Breast epithelium (tissue), 3 donors: ENCODE results near the gene OR10J1.

Experiments used
- CTCF ChIP-seq, 3 donors: fragments of 450-650 bp; IDR thresholded peaks; one replicate each; pipeline ENCODE4 v1.5.1; 2016 to 2017; ENCODE audit warnings: antibody characterized with exemption in 3 of 3, mild to moderate bottlenecking in 3 of 3, moderate library complexity in 3 of 3
- POLR2A ChIP-seq: fragments of 450-650 bp; IDR thresholded peaks from one replicate; pipeline ENCODE4 v1.6.1; 2016; ENCODE audit warnings: antibody characterized with exemption, mild to moderate bottlenecking, moderate library complexity
- POLR2AphosphoS5 ChIP-seq, 3 donors: sonication (generic); formaldehyde crosslinking; IDR thresholded peaks; one replicate each; pipeline ENCODE4 v1.6.1; 2017; ENCODE audit warnings: antibody characterized with exemption in 3 of 3

DNA sequence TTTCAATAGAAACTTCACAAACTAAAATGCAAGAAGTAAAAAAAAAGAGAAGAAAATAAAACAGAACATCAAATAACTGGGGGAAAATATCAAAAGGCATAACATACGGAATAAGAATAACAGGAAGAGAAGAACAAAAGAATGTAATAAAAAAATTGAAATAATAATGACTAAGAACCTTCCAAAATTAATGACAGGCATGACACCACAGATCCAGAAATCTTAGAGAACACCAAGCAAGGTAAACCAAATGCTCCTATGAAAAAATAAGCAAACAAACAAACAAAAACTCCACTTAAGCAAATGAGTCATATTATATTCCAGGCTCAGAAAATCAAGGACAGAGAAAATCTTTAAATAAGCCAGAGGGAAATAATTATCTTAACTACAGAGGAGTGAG is 8.7 kb downstream of the OR10J1 start:
- TF ChIP-seq CTCF (IDR thresholded peaks at IDR 0.05) (no peak), POLR2AphosphoS5 (IDR thresholded peaks at IDR 0.05) (no peak), POLR2A (no peak)
